HG03442 (cell line): ENCODE measurements around the gene DLGAP4.
"Not testable (repeated sequence)": the region's sequence is repeated elsewhere in the genome, so short reads cannot be mapped to it uniquely, and the experiment has no call there.

Source experiments
- ATAC-seq: cut with Tn5 transposase; IDR thresholded peaks from one replicate; pipeline ENCODE4 v1.9.1; 2021; ENCODE audit warnings: mild to moderate bottlenecking, moderate library complexity; ENCODE audit not compliant: unreplicated experiment

The DLGAP4 gene

GRCh38 chr20:36370991-36371790 lies 65.1 kb downstream of the DLGAP4 start:
- ATAC-seq: no peak

DNA sequence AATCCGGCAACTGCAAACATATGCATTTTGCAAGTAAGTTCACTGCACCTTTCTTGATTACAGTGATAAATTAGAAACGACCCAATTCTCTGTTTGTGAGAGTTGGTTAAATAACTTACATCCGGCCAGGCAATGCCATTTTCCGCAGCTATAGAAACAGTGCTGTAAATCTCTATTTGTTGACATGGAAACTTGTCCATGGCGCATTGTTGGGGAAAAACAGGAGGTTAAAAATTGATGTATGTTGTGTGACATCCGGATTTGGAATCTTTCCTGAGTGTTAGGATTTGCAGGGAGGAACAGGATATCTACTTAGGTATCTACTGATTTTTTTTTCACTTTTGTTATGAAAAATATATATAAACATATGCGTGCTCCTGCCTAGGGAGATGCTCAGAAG lies 66.5 kb downstream of the DLGAP4 start:
- no peak for ATAC-seq

GRCh38 chr20:36373089-36373488 lies 67.0 kb downstream of the DLGAP4 start:
- no peak for ATAC-seq

DNA sequence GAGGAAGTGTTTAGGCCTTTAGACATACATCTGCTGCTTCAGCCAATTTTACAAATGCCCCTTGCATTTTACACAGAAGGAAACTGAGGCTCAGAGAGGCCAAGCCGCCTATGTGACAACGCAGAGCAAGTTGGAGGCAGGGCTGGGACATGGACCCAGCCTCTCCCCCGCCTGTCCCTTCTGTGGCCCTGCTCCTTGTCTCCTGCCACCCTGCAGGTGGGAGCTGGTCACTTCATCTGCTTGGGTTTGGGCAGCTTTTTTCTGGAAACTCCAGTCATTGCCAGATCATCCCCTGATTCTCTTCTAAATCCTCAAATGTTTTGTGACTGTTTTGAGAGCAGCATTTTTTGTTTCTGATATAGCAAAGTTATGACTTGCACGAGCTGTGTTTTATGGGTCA lies 68.9 kb downstream of the DLGAP4 start:
- ATAC-seq: no peak

DNA sequence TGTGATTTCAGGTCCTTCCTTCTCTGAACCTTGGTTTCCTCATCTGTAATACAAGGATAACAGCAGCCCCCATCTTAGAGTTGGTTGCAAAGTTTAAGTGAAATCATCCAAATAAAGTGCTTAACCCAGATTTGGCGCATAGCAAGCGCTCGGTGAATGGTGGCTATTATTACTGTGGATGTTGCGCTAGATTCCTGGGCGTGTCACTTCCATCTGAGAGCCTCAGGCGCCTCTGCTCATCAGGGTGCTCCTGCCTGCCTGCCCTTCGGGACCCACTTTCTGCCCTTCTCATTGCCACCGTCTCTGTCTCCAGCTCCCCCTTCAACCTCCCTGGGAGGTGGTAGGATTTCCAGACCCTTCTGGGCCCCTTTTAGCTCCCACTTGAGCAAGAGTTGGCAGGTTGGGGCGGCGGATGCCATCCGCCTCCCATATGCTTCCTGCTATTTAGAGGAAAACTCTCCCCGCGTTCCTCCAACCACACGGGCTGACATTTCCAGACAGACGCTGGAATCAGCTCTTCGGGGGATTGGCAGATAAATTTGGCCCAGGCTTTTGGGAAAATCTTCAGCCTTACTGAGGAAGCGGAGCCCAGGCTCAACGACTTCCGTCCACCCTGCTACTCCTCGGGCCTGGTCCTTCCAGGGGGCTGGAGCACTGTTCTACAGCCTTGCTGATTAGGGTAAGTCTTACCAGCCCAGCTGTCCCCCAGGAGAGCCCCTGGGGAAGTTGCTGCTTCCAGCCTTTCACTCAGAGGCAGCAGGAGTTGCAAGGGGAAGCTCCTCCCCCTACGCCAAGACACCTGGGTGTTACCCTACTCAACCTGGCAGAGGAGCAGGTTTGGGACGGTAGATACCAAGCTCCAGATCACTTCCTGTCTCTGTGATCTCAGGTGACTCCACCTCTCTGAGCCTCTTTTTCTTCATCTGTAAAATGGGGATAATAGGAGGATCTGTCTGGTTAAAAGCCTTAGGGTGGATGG lies 71.5 kb downstream of the DLGAP4 start:
- no peak for ATAC-seq

DNA sequence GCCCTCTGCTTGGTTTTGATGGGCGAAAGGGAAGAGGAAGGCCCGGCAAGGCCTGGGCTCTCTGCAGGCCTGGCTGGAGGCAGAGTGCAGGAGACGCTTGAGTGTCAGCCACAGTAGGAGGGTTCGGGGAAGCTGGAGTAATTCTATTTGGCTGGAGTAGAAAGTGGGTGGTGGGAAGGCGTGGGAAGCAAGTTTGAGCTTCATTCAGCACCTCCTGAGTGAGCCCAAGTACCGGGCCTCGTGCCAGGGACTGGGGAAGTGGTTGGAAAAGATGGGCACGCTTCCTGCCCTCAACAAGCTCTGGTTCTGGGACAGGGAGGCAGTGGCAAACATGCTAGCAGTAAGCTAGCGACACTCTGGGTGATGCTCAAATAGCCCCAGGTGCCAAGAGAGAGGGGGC lies 72.5 kb downstream of the DLGAP4 start:
- no peak for ATAC-seq

DNA sequence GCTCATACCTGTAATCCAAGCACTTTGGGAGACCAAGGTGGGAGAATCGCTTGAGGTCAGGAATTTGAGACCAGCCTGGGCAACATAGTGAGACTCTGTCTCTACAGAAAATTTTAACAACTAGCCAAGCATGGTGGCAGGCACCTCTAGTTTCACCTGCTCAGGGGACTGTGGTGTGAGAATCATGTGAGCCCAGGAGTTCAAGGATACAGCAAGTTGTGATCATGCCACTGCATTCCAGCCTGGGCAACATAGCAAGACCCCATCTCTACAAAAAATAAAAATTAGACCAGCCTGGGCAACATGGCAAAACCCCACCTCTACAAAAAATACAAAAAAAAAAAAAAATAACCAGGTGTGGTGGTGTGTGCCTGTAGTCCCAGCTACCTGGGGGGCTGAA lies 73.8 kb downstream of the DLGAP4 start:
- not testable (repeated sequence) for ATAC-seq

- no peak for ATAC-seq
Observed at GRCh38 chr20:36384022-36384619, 78.0 kb downstream of the DLGAP4 start.

- no peak for ATAC-seq
Observed at GRCh38 chr20:36385503-36385902, 79.4 kb downstream of the DLGAP4 start.

- no peak for ATAC-seq
Observed at GRCh38 chr20:36386236-36386635, 80.1 kb downstream of the DLGAP4 start.

GRCh38 chr20:36390269-36390668 lies 84.1 kb downstream of the DLGAP4 start:
- no peak for ATAC-seq

DNA sequence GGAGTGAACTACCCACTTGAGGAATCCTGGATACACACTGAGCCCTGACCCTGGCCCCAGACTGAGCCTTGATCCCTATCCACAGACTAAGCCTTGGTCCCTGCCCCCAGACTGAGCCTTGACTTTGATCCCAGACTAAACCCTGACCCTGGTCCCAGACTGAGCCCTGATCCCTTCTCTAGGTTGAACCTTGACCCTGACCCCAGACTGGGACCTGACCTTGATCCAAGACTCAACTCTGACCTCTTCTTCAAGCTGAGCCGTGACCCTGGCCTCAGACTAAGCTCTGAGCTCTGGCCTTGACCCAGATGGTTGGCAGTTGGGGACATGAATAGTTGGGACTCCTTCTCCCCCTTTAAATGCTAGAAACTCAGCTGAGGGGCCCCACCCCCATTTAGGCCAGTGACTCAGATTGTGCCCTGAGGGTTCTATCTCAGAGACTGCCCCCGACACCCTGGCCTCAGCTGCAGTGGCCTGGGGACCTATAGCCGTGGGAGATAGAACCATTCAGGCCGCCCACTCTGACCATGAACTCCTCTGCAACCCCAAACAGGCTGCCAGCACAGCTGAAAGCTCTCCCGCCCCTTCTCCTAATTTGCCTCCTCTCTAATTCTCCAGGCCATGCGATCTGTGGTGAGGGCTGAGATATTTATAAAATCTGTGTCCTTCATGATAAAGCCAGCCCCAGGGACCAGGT lies 84.7 kb downstream of the DLGAP4 start:
- ATAC-seq: no peak

GRCh38 chr20:36391456-36391855 lies 85.3 kb downstream of the DLGAP4 start:
- no peak for ATAC-seq

- ATAC-seq: no peak
Observed at GRCh38 chr20:36391955-36392354, 85.8 kb downstream of the DLGAP4 start.

GRCh38 chr20:36392989-36393388 lies 86.8 kb downstream of the DLGAP4 start:
- ATAC-seq: no peak

DNA sequence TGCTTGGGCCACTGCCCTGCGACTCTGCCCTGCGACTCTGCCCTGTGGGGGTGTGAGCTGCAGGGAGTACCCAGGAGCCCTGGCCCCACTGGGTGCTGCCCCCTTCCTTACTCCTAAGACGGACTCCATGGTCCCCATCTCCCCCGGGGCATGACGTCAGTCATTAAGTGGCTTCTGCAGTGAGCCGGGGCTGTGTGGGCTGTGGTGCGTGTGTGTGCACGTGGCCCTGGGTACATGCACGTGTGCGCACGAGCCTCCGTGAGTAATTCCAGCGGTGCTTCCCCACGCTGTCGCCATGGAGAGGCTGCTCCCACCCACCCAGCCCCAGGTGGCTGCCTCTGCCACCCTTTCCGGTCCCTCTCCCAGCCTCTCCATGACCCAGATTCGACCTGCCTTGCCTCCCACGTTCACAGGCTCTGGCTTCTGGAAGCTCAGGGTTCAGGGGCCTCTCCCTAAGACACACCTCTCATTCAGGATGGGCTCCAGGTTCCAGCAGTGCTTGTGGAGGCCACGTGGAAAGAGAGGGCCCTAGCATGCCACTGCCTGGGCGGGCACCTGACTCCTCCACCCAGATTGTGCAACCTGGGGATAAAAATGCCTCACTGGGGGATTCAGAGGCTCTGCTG lies 88.3 kb downstream of the DLGAP4 start:
- no peak for ATAC-seq

DNA sequence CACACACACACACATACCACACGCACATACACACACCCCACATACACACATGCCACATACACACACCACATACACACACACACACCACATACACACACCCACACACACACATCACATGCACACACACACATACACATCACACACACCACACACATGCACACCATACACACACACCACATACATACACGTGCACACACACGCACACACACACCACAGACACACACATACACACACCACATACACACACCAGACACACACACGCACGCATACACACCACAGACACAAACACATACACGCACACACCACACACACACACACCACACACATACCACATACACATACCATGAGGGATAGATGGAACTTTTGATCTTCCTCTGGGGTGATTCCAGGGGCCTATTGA lies 90.2 kb downstream of the DLGAP4 start:
- ATAC-seq: no peak

GRCh38 chr20:36396847-36397630 lies 90.9 kb downstream of the DLGAP4 start:
- ATAC-seq: no peak

DNA sequence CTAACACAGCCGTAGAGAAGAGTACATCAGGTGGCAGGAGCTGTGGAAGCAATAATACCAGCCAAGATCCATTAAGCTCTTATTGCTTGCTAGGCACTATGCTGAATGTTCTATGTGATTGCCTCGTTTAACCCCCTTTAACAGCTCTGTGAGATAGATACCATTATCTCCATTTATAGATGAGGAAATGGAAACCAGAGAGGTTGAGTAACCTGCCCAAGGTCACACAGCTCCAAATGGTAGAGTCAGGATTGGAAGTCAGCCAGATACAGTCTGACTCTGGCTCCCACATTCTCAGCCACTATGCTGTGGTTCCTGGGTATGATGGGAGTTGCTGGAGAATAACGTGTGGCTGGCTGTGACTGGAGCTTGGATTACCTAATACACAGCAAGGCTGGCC lies 92.4 kb downstream of the DLGAP4 start:
- ATAC-seq: no peak
